CD14-positive monocyte (primary cell): ENCODE data around the gene WWOX. TPM values are rescaled to one million over a fixed set of nuclear protein-coding genes. Genes with fewer than 3 reads are reported as not detected.

Experiments
- DNase-seq, 3 donors: peaks; one replicate each; pipeline ENCODE4 v3.0.0-alpha.2; 2011 to 2022
- H2AFZ ChIP-seq: 2 replicates; pipeline ENCODE4 v1.6.0; 2012; ENCODE audit warnings: mild to moderate bottlenecking, low read depth, low read length, inconsistent platforms; ENCODE audit not compliant: insufficient read depth, poor library complexity, severe bottlenecking
- H3K27ac ChIP-seq, 2 donors: 1 replicate in 1 of 2; 2 replicates in 1 of 2; pipeline ENCODE4 v1.5.1; 2012 to 2013; ENCODE audit warnings: low read length in 2 of 2, control low read depth in 1 of 2, inconsistent platforms in 1 of 2, low read depth in 1 of 2, mild to moderate bottlenecking in 1 of 2
- H3K27me3 ChIP-seq, 2 donors: one replicate each; pipeline versions ENCODE4 v1.6.0 to v1.6.1; 2011 to 2013; ENCODE audit warnings: low read length in 2 of 2; ENCODE audit not compliant: control insufficient read depth in 2 of 2, insufficient read depth in 2 of 2
- H3K36me3 ChIP-seq, 2 donors: replicated peaks in 1 of 2; 1 replicate in 1 of 2; 2 replicates in 1 of 2; pipeline versions ENCODE4 v1.5.1 to v1.6.1; 2012 to 2013; ENCODE audit warnings: low read length in 2 of 2, control low read depth in 1 of 2, inconsistent platforms in 1 of 2, mild to moderate bottlenecking in 1 of 2; ENCODE audit not compliant: insufficient read depth in 2 of 2, control insufficient read depth in 1 of 2
- H3K4me1 ChIP-seq, 2 donors: 1 replicate in 1 of 2; 2 replicates in 1 of 2; pipeline versions ENCODE4 v1.5.1 to v1.6.1; 2012 to 2013; ENCODE audit warnings: low read length in 2 of 2, control low read depth in 1 of 2, inconsistent platforms in 1 of 2, mild to moderate bottlenecking in 1 of 2, moderate library complexity in 1 of 2; ENCODE audit not compliant: insufficient read depth in 2 of 2, control insufficient read depth in 1 of 2
- H3K4me2 ChIP-seq: replicated peaks from 2 replicates; pipeline ENCODE3; 2012; ENCODE audit warnings: low read length, moderate library complexity, mild to moderate bottlenecking; ENCODE audit not compliant: poor library complexity, severe bottlenecking; ENCODE audit errors: extremely low read depth
- H3K4me3 ChIP-seq, 3 experiments: fragments of 200-600 bp in 1 of 3; sonication (generic) in 1 of 3; replicated peaks in 1 of 3; 1 replicate in 2 of 3; 2 replicates in 1 of 3; pipeline ENCODE4 v1.5.1; 2011 to 2013; ENCODE audit warnings: low read length in 3 of 3, mild to moderate bottlenecking in 3 of 3, control low read depth in 2 of 3, low read depth in 2 of 3, inconsistent platforms in 1 of 3, moderate library complexity in 1 of 3
- H3K79me2 ChIP-seq: 2 replicates; pipeline ENCODE4 v1.6.0; 2012; ENCODE audit warnings: mild to moderate bottlenecking, control low read depth, inconsistent platforms, low read length, moderate library complexity; ENCODE audit not compliant: insufficient read depth
- H3K9ac ChIP-seq: 2 replicates; pipeline ENCODE4 v1.6.0; 2017; ENCODE audit warnings: low read length, mild to moderate bottlenecking; ENCODE audit not compliant: insufficient read depth, poor library complexity, severe bottlenecking
- H3K9me3 ChIP-seq, 2 donors: replicated peaks in 1 of 2; 1 replicate in 1 of 2; 2 replicates in 1 of 2; pipeline versions ENCODE4 v1.5.1 to v1.6.1; 2012 to 2013; ENCODE audit warnings: low read length in 2 of 2, control low read depth in 1 of 2; ENCODE audit not compliant: control insufficient read depth in 1 of 2, insufficient read depth in 1 of 2
- H4K20me1 ChIP-seq: 2 replicates; pipeline ENCODE4 v1.6.0; 2012; ENCODE audit warnings: mild to moderate bottlenecking, low read length, control low read depth, moderate library complexity; ENCODE audit not compliant: insufficient read depth
- H3K27ac Mint-ChIP-seq, 7 donors: one replicate each; pipeline ENCODE4 v1.8.0; 2020; ENCODE audit warnings: mild to moderate bottlenecking in 7 of 7, mixed read lengths in 7 of 7, moderate library complexity in 6 of 7, inconsistent platforms in 2 of 7
- H3K27me3 Mint-ChIP-seq, 3 donors: one replicate each; pipeline ENCODE4 v1.8.0; 2021 to 2022; ENCODE audit warnings: low read depth in 3 of 3, mild to moderate bottlenecking in 3 of 3, mixed read lengths in 3 of 3, moderate library complexity in 3 of 3, inconsistent platforms in 1 of 3
- H3K36me3 Mint-ChIP-seq, 2 donors: one replicate each; pipeline ENCODE4 v1.8.0; 2020; ENCODE audit warnings: mixed read lengths in 2 of 2, inconsistent platforms in 1 of 2, mild to moderate bottlenecking in 1 of 2
- H3K4me1 Mint-ChIP-seq: one replicate; pipeline ENCODE4 v1.8.0; 2020; ENCODE audit warnings: mild to moderate bottlenecking, mixed read lengths
- H3K4me3 Mint-ChIP-seq, 2 donors: one replicate each; pipeline ENCODE4 v1.8.0; 2020; ENCODE audit warnings: mild to moderate bottlenecking in 2 of 2, mixed read lengths in 2 of 2, moderate library complexity in 1 of 2
- H3K9me3 Mint-ChIP-seq, 7 donors: one replicate each; pipeline ENCODE4 v1.8.0; 2020 to 2022; ENCODE audit warnings: mixed read lengths in 7 of 7, mild to moderate bottlenecking in 6 of 7, moderate library complexity in 6 of 7, inconsistent platforms in 2 of 7
- CTCF ChIP-seq: fragments of 200-600 bp; IDR thresholded peaks from one replicate; pipeline ENCODE4 v1.8.0; 2022; ENCODE audit warnings: antibody characterized with exemption, mild to moderate bottlenecking
- WGBS: methylation state at CpG from one replicate; pipeline ENCODE4 v1.1.5; 2013; ENCODE audit warnings: missing lambda C conversion rate; ENCODE audit not compliant: insufficient coverage; 5-methylcytosine and 5-hydroxymethylcytosine counted together
- intact Hi-C, 2 donors: fragments of 100-400 bp; cut with micrococcal nuclease; formaldehyde crosslinking; loops; one replicate each; pipeline versions ENCODE4 v1.15.0 to v1.15.1; 2023
- polyA plus RNA-seq, 3 donors: library from polyadenylated mRNA; depleted of rRNA in 1 of 3; unstranded in 2 of 3; stranded (reverse) in 1 of 3; fragments of 300-500 nt in 2 of 3; fragments of >200 nt in 1 of 3; fragmentation: Illumina TruSeq in 2 of 3; gene quantifications; 1 replicate in 2 of 3; 2 replicates in 1 of 3; pipeline ENCODE4 v1.2.3, GENCODE V29; 2012 to 2021

WWOX gene
- polyA plus RNA-seq, 3 donors: 4.0 to 7.0 (median 6.3) TPM

GRCh38 chr16:78348886-78349285, 249.4 kb downstream of the WWOX start:
- 75% methylated on average over 4 of the region's 9 CpGs for WGBS
- Histone ChIP-seq H4K20me1 (no peaks in the 10 kb centered on the region), H3K9me3 (peaks cover 0 to 24% of the 10 kb centered on the region in 2 donors), H3K27ac (no peak overlapping the region), H3K9ac (no peak overlapping the region), H3K4me3 (no peak overlapping the region), H3K4me1 (no peaks in the 10 kb centered on the region), H2AFZ (no peak overlapping the region), H3K79me2 (no peaks in the 10 kb centered on the region), H3K4me2 (no peak overlapping the region), H3K27me3 (no peaks in the 10 kb centered on the region), H3K36me3 (no peaks in the 10 kb centered on the region)
- Mint-ChIP-seq H3K27me3 (no peaks in the 10 kb centered on the region), H3K9me3 (peaks cover 0 to 10% (median 7%) of the 10 kb centered on the region in 7 donors), H3K4me3 (no peak overlapping the region), H3K36me3 (no peaks in the 10 kb centered on the region), H3K4me1 (no peaks in the 10 kb centered on the region), H3K27ac (no peak overlapping the region)
- intact Hi-C loops: no loop called here
- DNase-seq: no peak
- no peak for TF ChIP-seq CTCF

GRCh38 chr16:78352184-78352583, 252.7 kb downstream of the WWOX start:
- H3K4me3 Mint-ChIP-seq: no peak overlapping the region
- intact Hi-C loops: no loop called here
- H3K4me1 Mint-ChIP-seq: no peaks in the 10 kb centered on the region

More at GRCh38 chr16:78352184-78352583, 252.7 kb downstream of the WWOX start:
- no peak overlapping the region for H3K4me3 ChIP-seq
- Mint-ChIP-seq H3K27ac (no peak overlapping the region), H3K36me3 (no peaks in the 10 kb centered on the region), H3K9me3 (peaks cover 3 to 10% (median 5%) of the 10 kb centered on the region in 7 donors), H3K27me3 (no peaks in the 10 kb centered on the region)
- no peak overlapping the region for H3K27ac ChIP-seq
- H3K9me3 ChIP-seq: peaks cover 0 to 18% of the 10 kb centered on the region in 2 donors
- H2AFZ ChIP-seq: no peak overlapping the region
- no peaks in the 10 kb centered on the region for H3K36me3 ChIP-seq
- no peak for TF ChIP-seq CTCF
- no peaks in the 10 kb centered on the region for H3K79me2 ChIP-seq
- H3K27me3 ChIP-seq: no peaks in the 10 kb centered on the region
- no peaks in the 10 kb centered on the region for H4K20me1 ChIP-seq
- 100% methylated on average over 1 of the region's 1 CpG for WGBS
- H3K9ac ChIP-seq: no peak overlapping the region
- no peak overlapping the region for H3K4me2 ChIP-seq
- no peak for DNase-seq
- H3K4me1 ChIP-seq: no peaks in the 10 kb centered on the region
